ENCODE results near the gene INF2.

The INF2 gene

DNA sequence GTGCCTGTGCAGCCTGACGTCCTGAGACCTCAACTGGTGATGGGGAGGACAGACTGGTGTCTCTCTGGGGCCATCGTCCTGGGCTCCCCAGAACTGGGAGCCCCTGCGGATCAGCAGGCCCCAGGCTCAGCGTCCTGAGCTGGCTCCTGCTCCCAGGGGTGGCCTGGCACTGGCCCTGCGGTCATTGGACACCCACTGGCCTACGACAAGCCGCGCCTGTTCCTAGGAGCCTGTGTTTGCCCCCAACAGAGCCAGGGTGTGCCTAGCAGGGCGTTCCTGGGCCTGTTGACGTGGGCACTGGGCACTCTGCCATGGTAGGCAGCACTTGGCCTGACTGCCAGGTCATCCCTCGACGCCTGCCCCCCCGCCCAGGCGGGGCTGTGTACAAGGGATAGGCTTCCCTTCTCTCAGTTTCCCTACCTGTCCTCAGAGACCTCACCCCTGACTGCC is 43.0 kb downstream of the INF2 start:
- peak in 17 of 51 donors; percentile 16 to 71 (median 30) for DNase-seq

DNA sequence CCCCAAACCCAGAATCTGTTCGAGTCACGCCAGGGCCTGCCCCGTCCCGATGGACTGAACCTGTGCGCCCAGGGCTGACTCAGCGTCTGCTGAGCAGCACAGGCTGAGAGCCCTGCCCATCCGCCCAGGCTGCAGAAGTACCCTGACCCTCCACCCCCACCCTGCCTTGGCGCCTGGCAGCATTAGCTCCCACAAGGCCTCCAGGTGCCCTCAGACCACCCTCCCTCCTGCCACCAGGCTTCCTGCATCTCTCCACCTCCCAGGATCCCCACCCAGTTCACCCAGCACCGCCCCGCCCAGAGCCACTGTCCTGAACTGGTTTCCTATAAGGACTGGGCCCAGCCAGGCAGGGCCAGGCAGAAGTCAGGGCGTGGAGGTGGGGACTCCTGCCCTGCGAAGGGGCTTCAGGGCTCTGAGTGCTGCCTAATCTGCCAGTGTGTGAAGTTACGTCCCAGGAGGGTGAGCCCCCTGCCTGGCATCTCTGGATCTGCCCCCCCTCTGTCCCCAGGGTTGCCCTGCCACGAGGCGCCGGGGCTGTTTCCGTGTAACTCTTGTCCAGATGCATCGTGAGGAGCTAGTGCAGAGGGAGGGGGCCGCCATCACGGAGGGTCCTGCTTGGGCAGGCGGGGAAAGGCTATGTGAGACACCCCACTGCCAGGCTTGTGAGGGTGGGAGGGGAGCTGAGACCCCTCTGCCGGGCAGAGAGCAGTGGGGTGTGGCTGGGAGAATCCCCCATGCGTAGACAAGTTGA is 43.7 kb downstream of the INF2 start:
- DNase-seq: no peak

DNA sequence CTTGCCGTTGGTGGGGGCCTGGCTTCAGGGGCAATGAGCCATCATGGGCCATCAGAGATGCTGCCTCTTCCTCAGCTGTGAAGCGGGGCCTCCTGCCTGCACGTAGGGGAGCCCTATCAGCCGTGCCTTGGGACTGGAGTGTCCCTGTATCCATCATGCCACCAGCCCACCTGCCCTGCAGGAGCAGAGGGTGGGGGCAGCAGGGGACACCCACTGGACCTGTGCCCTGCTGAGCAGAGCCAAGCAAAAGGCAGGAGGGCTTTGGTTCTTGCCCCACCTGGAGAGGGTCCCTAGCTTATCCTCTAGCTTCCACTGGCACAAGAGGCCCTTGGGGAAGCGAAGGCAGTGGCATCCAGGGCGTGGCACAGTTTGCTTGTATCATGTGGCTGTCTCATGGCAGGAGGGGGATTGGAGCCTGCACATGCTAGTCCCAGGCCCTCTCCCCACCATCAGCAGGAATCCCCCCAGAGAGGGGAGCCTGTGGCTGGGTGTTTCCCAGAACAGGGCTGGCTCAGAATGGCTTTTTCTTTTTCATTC is 44.7 kb downstream of the INF2 start:
- no peak for DNase-seq

DNA sequence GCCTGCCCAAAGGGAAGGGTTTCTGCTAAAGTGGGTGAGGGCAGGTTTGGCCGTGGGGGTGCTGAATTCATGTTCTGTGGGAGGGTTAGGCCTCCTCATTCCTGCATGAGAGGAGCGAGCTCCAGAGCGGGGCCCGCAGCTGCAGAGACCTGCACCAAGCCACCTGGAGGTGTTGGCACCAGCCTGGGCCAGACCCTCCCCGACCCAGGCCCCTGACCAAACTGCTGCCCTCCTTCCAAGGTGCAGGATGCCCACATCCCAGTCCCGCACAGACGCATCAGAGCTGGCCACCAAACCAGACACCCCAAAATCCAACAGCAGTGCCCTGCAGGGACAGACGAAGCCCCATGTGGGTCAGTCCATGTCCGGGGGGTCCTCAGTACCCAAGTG is 45.2 kb downstream of the INF2 start:
- no peak for DNase-seq

DNA sequence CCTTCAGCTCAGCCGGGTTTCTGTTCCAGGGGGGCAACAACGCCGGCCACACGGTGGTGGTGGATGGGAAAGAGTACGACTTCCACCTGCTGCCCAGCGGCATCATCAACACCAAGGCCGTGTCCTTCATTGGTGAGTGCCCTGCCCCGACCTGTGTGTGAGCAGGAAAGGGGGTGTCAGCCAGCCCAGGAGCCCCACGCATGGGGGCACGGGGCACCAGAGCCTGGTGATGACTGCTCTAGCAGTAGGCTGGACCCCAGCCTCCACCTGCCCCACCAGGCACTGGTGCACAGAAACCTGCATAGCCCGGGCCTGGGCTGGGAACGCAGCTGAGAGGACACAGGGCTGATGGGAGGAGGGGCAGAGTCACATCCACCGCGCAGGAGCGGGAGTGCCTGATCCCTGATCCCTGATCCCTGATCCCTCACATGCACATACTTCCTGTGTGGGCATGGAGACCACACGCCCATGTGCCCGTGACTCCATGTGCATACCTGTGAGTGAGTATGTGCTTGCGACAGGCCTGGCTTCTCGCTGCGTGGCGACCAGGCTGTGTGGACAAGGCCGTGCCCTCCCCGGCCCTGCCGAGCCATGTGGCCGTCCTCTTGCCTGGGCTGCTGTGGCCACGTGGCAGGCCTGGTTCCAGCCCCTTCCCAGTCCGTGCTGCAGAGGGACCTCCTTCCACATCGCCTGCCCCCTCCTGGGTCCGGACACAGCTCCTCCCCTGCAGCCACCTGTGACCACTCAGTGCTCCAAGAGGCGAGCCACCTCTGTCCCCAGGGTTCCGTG is 45.8 kb downstream of the INF2 start:
- DNase-seq: no peak

DNA sequence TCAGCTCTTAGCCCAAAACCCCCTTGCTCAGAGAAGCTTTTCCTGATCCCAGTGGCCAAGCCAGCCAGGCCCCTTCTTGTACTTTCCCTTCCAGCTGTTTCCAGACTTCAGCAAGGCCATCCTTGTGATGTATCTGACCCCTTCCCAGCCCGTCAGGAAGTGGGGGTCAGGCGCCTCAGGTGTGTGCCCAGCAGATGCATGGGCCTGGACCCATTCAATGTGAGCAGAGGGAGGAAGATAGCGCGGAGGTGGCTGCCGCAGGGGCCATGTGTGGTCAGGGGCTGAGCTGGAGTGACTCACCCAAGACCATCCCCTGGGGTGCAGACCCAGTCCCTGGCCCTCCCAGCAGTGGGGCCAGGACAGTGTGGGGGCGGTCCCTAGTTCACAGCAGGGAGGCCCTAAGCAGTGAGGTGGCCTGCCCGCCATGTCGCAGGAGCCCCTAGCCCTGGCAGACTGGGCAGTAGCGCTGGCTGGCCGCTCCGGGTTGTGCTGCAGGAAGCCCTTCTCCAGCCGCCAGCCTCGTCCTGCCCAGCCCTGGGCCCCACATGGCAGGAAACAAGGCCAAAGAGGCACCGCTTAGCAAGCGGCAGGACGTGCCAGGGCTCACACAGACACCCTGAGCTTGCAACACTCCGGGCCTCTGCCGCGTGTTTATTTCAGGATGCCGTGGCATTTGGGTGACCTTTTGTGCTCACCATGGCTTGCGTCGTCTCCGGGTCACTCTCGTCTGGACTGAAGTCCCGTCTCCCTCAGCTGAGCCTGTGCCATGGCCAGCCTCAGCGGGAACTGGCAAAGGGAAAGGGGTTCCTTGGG is 46.6 kb downstream of the INF2 start:
- DNase-seq: peak in 45 of 51 donors; percentile 27 to 94 (median 66)

DNA sequence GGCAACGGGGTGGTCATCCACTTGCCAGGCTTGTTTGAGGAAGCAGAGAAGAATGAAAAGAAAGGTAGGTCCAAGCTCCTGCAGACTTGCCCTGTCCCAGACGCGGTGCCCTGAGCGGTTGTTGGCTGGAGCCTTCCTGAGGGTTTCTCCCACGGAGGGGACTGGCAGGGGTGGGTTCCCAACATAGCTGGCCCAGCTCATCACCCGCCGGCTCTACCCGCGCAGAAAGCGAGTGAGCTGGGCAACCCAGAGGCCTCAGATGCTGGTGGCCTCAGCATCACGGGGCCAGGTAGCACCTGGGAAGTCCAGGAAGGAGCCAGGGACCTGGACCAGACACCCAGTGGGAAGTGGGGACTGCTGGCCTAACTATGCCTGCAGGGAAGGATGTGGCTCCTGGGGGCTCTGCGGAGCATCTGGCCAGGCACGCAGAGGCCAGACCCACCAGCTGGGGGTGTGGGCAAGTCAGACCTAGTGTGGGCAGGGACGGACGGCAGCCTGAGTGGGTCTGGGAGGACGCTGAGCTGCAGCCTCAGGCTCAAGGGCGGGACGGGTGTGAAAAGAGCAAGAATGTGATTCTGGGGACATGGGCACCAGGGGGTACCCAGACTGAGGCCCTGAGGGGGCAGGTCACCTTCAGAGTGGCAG is 49.1 kb downstream of the INF2 start:
- no peak for DNase-seq

DNA sequence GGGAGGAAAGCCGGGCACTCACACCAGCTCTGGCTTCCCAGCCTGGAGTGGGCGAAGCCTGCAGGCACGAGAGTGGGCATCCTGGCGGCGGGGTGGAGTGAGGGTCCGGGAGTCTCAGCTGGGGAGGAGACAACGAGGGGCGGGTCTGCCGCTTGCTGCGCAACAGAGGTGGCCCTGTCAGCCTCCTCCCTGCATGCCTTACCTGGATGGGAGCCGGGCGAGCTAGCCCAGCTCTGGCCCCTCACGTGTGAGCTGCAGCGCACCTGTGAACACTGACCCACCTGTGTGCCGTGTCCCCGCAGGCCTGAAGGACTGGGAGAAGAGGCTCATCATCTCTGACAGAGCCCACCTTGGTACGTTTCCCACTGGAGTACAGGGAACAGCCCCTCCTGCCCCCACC is 49.6 kb downstream of the INF2 start:
- DNase-seq: no peak

DNA sequence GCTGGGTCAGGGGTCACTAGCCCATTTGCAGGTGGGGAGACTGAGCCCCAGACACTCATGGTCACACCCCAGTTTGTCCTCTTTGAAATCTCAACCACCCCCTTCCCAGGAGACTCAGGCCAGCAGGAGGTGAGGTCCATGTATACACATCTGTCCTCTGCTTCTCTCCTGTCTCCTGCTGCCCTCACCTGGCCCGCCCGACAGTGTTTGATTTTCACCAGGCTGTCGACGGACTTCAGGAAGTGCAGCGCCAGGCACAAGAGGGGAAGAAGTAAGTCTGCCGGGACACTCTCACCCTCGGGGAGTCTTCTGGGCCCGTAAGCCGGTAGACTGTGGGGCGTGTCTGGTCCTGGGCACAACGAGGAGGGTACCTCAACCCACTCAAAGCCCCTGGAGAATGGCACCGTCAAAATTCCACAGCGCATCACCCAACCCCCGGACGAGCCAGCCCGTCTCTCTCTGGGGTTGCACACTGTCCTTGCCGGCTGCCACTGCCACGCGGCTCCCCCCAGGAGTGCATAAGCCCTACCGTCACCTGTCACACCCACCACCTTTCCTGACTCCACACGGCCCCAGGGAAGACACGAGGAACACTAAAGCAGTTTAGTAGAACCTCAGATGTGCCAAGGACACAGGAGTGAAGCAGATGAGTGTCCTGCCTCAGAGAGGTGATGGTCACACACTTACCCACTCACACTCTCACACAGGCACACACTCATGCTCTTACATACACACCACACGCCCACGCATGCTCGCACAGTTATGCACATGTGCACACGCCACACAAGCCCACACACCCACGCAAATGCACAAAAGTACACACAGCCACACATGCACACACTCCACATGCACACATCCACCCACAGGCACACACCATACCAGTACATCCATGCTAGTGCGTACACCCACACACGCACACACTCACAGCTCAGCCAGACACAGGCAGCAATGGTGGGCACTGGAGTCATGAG is 50.4 kb downstream of the INF2 start:
- DNase-seq: no peak

DNA sequence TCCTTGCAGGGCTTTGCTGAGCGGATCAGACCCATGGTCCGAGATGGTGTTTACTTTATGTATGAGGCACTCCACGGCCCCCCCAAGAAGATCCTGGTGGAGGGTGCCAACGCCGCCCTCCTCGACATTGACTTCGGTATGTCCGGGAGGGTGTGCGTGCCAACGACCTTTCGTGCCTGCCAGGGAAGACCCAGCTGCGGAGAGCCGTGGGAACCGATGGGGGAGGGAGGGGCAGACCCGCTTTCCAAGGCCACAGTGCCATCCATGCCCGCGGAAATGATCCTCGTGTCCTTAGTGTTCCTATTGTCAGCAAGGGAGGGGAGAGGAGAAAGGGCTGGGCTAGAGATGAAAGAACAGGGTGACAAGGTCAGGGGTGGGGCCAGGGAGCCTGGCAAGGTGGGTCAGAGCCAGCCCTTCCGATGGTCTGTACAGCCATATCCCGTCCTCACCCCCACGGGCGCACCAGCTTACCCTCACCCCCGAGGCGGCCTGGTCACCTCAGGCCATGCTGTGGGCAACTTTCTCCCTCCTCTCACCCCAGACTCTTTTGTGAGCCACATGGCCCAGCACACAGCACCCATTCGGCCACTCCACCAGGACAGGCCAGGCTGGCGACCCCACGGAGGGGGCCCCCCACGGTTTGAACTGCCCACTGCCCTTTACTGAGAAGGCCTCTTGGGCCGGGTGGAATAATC is 51.8 kb downstream of the INF2 start:
- no peak for DNase-seq

DNA sequence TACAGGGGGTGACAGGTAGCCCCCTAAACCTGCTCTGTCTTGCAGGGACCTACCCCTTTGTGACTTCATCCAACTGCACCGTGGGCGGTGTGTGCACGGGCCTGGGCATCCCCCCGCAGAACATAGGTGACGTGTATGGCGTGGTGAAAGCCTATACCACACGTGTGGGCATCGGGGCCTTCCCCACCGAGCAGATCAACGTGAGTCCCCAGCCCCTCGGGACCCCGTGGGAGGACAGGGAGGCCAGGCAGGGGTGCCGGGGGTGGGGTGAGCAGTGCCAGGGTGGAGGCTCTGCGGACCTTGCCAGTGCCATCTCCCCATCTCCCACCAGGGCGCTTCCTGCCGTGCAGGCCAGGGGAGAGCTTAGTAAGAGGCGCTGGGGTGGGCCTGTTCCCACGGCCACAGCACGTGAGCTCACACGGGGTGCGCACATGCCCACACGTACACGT is 52.4 kb downstream of the INF2 start:
- DNase-seq: no peak

DNA sequence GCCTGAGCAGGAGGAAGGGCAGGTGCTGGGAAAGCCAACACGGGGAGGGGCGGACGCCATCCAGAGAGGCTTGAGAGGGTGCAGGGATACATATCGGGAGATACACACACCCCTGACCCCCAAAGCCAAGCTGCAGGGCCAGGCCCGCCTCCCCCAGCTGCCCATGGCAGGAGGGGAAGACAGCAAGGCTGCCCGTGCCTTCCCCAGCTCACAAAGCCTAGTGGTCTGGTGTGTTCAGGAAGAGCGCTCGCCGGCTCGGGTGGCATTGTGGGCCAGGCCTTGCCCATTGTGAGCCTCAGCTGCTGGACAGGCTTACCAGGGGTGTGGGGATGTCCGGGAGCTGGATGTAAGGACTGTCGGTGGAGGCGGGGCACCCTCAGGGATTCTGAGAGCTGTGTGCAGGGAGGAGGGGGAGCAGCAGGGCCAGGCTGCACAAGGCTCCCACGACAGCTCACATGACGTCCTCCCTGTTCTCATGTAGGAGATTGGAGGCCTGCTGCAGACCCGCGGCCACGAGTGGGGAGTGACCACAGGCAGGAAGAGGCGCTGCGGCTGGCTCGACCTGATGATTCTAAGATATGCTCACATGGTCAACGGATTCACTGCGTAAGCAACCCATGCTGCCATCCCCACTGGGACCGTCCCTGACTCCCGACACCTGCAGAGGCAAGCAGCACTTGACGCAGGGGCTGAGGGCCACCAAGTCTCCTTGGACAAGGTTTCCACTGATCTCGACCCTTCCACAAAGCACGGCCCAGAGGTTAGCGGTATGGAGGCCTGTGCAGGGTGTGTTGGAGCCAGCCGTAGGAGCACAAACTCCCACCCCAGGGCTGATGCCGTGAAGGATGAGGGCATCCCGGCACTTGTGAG is 53.4 kb downstream of the INF2 start:
- DNase-seq: no peak

DNA sequence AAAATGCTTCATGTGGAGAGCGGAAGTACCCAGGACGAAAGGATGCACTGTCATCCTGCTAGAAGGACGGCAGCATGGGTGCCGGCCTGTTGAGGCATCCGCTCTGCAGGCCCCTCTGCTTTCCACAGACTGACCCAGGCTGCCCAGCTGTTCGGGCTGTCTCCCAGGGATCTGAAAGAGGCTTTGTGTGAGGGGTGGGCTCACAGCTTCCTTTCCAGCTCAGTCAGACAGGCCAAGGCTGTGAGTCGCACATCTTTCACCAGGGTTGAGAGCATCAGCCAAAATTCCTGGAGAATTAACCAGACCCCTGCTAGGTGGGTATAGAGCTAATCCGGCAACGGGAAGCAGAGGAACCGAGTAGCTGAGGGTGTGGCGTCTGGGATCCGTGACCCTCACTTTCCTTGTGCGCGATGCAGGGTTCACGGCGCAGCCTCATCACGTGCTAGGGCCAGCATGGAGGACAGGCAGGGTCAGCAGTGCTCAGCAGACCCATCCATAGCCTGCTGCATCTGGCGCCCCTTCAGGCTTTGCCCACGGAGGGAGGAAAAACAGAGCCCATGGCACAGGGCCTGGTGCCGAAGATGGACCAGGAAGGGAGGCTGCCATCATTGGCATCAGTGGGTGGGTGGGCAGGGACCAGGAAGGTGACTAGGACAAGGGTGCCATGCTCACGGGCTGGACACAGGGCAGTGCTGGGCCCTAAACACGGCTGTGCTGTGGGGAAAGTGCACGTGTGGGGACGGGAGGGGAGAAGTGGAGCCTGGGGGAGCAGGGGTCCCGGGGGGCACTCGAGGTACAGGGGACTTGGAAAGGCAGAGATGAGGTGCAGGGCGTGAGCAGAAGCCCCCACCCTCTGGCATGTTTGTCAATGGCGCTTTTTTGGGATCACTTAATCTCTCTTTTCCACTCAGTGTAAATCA is 54.3 kb downstream of the INF2 start:
- DNase-seq: peak in 13 of 51 donors; percentile 21 to 59 (median 35)

DNA sequence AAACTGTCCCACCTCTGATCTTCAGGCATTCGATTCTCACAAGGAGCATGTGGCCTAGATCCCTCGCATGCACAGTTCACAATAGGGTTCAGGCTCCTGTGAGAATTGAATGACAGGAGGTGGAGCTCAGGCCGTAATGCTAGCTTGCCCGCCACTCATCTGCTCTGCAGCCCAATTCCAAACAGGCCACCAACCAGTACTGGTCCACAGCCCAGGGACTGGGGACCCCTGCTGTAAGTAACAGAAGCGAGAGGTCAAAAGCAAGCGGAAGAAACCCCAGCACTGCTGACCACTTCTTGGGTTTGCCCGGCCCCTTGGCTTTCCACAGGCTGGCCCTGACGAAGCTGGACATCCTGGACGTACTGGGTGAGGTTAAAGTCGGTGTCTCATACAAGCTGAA is 55.1 kb downstream of the INF2 start:
- DNase-seq: no peak

DNA sequence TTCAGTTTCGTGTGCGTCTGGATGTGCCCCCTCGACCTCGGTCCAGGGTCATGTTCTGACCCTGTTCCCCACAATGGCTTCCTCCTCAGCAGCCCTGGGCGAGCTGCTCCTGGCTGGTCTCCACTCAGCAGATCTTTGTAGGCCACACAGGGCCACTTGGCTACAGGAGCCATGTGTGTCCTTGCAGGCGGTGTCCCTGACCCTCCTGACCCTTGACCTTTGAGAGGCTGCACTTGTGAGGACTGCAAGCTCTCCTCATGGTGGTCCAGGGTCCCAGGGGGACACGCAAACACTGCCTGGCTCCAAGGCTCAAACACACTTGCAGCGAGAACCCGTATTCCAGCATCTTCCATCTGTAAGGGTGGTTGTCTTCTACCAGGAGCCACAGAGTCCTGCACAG is 56.0 kb downstream of the INF2 start:
- no peak for DNase-seq

DNA sequence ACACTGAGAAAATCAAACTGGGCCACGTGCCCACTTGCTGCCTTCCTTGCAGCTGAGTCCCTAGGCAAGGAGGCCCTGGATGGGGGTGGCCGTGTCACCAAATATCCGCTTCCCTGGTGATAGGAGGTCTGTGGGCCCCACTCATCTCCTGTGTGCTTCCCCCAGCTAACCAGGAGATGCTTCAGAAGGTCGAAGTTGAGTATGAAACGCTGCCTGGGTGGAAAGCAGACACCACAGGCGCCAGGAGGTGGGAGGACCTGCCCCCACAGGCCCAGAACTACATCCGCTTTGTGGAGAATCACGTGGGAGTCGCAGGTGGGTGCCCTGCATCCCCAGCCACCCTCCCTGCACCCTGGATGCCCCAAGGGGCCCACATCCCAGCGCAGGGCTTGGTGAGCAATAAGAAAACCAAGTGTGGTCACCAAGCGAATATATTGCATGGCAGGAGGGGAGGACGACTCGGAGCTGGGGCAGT is 56.7 kb downstream of the INF2 start:
- no peak for DNase-seq

DNA sequence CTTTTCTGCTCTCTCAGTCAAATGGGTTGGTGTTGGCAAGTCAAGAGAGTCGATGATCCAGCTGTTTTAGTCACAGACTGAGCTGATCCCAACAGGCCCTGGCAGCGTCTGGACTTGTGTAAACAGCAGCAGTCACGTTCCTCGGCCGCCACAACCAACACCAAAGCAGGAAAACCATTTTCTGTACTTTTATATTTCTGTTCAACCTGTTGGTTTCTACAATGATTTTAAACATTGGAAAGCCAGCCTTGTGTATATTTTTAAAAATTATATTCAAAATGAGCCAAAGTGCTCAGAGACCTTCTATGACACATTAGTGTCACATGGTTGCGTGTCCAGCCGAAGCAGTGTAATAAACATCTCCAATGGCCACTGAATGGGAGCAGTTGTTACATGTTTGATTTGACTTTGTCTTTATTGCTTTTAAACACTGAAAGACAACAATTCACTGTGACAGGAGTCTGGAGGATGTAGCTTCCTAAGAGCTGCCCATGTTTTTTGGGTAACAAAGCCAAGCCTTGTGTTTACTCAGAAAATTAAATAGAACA is 57.6 kb downstream of the INF2 start:
- DNase-seq: peak in 3 of 51 donors; percentile 5 to 50 (median 19)

Measured in hypothalamus (tissue), 51 donors.